ENCODE measurements around the gene RXFP1.

Gene RXFP1

DNA sequence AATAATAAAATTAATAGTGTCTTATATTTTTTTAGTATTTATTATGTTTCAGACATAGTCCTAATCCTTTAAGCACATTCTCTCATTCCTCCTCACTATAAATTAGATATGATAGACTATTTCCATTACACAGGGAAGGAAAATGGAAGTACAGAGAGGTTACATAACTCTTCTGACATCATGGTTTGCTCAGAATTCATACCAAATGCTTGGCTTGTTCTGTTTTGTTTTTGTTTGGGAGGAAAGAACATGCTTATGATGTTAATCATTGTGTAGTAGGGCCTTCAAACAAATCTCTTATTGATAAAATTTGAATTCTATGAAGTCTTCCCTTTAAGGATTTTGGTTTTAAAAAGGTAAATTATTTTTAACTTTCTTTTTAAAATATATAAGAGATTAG lies 59.5 kb downstream of the RXFP1 start:
- TF ChIP-seq, protein P1, sequence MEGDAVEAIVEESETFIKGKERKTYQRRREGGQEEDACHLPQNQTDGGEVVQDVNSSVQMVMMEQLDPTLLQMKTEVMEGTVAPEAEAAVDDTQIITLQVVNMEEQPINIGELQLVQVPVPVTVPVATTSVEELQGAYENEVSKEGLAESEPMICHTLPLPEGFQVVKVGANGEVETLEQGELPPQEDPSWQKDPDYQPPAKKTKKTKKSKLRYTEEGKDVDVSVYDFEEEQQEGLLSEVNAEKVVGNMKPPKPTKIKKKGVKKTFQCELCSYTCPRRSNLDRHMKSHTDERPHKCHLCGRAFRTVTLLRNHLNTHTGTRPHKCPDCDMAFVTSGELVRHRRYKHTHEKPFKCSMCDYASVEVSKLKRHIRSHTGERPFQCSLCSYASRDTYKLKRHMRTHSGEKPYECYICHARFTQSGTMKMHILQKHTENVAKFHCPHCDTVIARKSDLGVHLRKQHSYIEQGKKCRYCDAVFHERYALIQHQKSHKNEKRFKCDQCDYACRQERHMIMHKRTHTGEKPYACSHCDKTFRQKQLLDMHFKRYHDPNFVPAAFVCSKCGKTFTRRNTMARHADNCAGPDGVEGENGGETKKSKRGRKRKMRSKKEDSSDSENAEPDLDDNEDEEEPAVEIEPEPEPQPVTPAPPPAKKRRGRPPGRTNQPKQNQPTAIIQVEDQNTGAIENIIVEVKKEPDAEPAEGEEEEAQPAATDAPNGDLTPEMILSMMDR (IDR thresholded peaks at IDR 0.05; ENCODE audit: low read depth, low read length, missing control alignments): no peak
- DNase-seq (ENCODE audit: low read depth): no peak
- in situ Hi-C loops (cut with HindIII; ENCODE audit: low sequenced_read_pairs): no loop called here
- H3K4me3 ChIP-seq (ENCODE audit: low read depth, low read length): no peak overlapping the region

DNA sequence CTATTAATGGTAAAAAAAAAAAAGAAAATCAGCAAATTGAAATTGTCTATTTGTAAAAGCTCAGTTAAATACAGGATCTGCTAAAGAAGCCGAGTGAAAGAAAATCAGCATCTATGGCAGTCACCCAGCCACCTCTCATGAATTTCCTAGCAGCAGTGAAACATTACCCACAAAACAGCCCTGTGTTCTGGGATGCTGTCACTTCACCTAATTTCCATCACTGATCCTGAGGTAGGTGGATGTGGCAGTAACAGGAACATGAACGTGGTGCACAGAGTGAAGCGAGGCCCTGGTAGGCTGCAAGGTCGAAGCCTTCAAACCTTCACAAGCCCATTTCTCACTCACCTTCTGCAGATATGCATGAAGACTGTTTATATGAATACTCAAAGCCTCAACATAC lies 65.2 kb downstream of the RXFP1 start:
- DNase-seq (ENCODE audit: low read depth): no peak
- TF ChIP-seq, protein P1 (IDR thresholded peaks at IDR 0.05; ENCODE audit: low read depth, low read length, missing control alignments): no peak
- H3K4me3 ChIP-seq (ENCODE audit: low read depth, low read length): no peak overlapping the region
- in situ Hi-C loops (cut with HindIII; ENCODE audit: low sequenced_read_pairs): no loop called here

DNA sequence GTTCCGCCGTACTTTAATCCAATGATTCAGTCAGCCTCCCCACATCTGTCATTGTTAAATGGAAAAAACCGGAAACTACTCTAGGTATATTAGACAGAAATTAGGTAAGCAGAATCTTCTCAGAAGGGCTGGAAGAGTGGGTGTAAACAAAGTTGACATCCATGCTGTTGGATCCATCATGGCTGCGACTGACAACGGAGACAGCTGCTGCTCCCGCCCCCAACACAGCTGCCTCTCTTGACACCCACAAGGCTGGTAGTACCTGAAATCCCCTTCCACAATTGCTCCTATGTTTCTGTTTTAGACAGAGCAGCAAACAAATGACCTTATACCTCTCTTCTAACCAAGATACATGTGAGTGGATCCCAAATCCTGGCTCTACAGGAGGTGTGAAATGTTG lies 66.6 kb downstream of the RXFP1 start:
- in situ Hi-C loops (cut with HindIII; ENCODE audit: low sequenced_read_pairs): no loop called here
- DNase-seq (ENCODE audit: low read depth): no peak
- no peak overlapping the region for H3K4me3 ChIP-seq (ENCODE audit: low read depth, low read length)
- TF ChIP-seq, protein P1 (IDR thresholded peaks at IDR 0.05; ENCODE audit: low read depth, low read length, missing control alignments): no peak

DNA sequence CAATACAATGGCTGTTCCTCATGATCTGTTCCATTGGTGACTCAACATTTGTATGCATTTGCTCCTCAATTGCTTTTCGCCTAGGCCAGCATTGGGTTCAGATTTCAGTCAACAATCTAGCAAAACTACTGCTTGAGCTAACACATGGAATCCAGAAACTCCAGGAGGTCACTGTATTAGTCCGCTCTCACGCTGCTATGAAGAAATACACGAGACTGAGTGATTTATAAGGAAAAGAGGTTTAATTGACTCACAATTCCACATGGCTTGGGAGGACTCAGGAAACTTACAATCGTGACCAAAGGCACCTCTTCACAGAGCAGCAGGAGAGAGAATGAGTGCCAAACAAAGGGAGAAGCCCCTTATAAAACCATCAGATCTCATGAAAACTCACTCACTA lies 67.1 kb downstream of the RXFP1 start:
- in situ Hi-C loops (cut with HindIII; ENCODE audit: low sequenced_read_pairs): no loop called here
- no peak overlapping the region for H3K4me3 ChIP-seq (ENCODE audit: low read depth, low read length)
- no peak for DNase-seq (ENCODE audit: low read depth)
- TF ChIP-seq, protein P1 (IDR thresholded peaks at IDR 0.05; ENCODE audit: low read depth, low read length, missing control alignments): no peak

DNA sequence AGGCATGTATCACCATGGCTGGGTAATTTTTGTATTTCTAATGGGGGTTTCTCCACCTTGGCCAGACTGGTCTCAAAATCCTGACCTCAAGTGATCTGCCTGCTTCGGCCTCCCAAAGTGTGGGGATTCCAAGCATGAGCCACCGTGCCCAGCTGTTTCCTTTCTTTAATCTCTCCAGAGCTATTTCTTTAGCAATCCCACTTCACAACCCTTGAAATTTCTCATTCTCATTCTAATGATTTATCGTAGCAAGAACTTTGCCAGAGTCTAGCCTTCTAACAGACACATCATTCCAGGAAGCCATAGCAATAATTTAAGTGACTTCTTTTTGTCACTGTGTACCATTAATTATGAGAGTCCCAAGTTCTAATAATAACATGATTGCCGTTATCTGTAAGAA lies 68.6 kb downstream of the RXFP1 start:
- no peak overlapping the region for H3K4me3 ChIP-seq (ENCODE audit: low read depth, low read length)
- TF ChIP-seq, protein P1 (IDR thresholded peaks at IDR 0.05; ENCODE audit: low read depth, low read length, missing control alignments): no peak
- in situ Hi-C loops (cut with HindIII; ENCODE audit: low sequenced_read_pairs): no loop called here
- no peak for DNase-seq (ENCODE audit: low read depth)

DNA sequence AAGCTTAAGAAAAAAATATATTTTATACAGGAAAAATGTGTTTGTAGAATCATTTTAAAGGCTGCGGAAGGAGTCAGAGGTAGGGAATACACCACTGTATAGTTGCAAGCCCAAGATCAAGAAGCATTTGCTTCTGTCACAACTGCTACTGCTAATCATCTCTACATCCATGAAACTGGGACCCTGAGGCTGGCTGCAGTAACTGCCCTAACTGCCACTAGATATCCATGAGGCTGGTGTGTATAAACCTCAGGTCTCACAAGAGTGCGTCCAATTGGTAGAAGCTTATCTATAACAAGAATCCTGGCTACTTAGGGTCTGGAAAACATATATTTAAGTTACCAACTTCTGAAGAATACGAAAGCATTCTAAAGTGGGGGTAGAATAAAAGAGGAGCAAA lies 69.1 kb downstream of the RXFP1 start:
- in situ Hi-C loops (cut with HindIII; ENCODE audit: low sequenced_read_pairs): no loop called here
- H3K4me3 ChIP-seq (ENCODE audit: low read depth, low read length): no peak overlapping the region
- no peak for DNase-seq (ENCODE audit: low read depth)
- TF ChIP-seq, protein P1 (IDR thresholded peaks at IDR 0.05; ENCODE audit: low read depth, low read length, missing control alignments): no peak

All from astrocyte of the cerebellum (primary cell).